Globus pallidus (tissue), 1 donor: ENCODE measurements around the gene CHRM3.

ENCODE experiments used
- DNase-seq: peaks from one replicate; pipeline ENCODE4 v3.0.0-alpha.2; 2015; ENCODE audit warnings: low spot score

The CHRM3 gene

GRCh38 chr1:239413916-239414315, 27.5 kb downstream of the CHRM3 start:
- DNase-seq: no peak

GRCh38 chr1:239417221-239417620, 30.9 kb downstream of the CHRM3 start:
- no peak for DNase-seq

GRCh38 chr1:239417986-239418640, 31.7 kb downstream of the CHRM3 start:
- DNase-seq: no peak

- no peak for DNase-seq
These were observed 32.3 kb downstream of the CHRM3 start for GRCh38 chr1:239418681-239419080.

GRCh38 chr1:239421811-239422210, 35.4 kb downstream of the CHRM3 start:
- DNase-seq: no peak

- DNase-seq: no peak
These were observed 36.5 kb downstream of the CHRM3 start for GRCh38 chr1:239422818-239423217.

- DNase-seq: no peak
These were observed 40.6 kb downstream of the CHRM3 start for GRCh38 chr1:239426821-239427475.

- no peak for DNase-seq
These were observed 41.3 kb downstream of the CHRM3 start for GRCh38 chr1:239427712-239428111.

- DNase-seq: no peak
These were observed 41.8 kb downstream of the CHRM3 start for GRCh38 chr1:239428120-239428710.

GRCh38 chr1:239429163-239429562, 42.8 kb downstream of the CHRM3 start:
- DNase-seq: no peak

- DNase-seq: no peak
These were observed 45.9 kb downstream of the CHRM3 start for GRCh38 chr1:239432255-239432654.

GRCh38 chr1:239434181-239434580, 47.8 kb downstream of the CHRM3 start:
- DNase-seq: no peak
